Raji (cell line): Measurements from ENCODE around the gene CCDC90B.
A peak's percentile ranks its signal among the peaks of the same experiment; 100 is the strongest.

Experiments used
- POLR2A ChIP-seq: IDR thresholded peaks from 2 replicates; pipeline ENCODE4 v1.6.1; 2011; ENCODE audit warnings: low read depth, low read length, control low read depth; ENCODE audit not compliant: insufficient read depth

The CCDC90B gene

GRCh38 chr11:83285771-83286528, at the start of gene CCDC90B:
Gene CCDC90B, minus strand, starts transcription at chr11:83286367. Its CDS starts 395 bp downstream, at chr11:83285972.
- TF ChIP-seq POLR2A, result peak; percentile 87

- no peak for TF ChIP-seq POLR2A
These were observed 49.4 kb upstream of the CCDC90B start for GRCh38 chr11:83335446-83336070.

- no peak for TF ChIP-seq POLR2A
These were observed 44.1 kb upstream of the CCDC90B start for GRCh38 chr11:83330303-83330702.

GRCh38 chr11:83326326-83326725, 40.2 kb upstream of the CCDC90B start:
- no peak for TF ChIP-seq POLR2A

GRCh38 chr11:83319346-83319745, 33.2 kb upstream of the CCDC90B start:
- no peak for TF ChIP-seq POLR2A

GRCh38 chr11:83318931-83319330, 32.8 kb upstream of the CCDC90B start:
- no peak for TF ChIP-seq POLR2A

GRCh38 chr11:83317757-83318690, 31.9 kb upstream of the CCDC90B start:
- no peak for TF ChIP-seq POLR2A

- TF ChIP-seq POLR2A, result no peak
These were observed 26.3 kb upstream of the CCDC90B start for GRCh38 chr11:83312430-83312829.

- no peak for TF ChIP-seq POLR2A
These were observed 25.5 kb upstream of the CCDC90B start for GRCh38 chr11:83311701-83312100.

- TF ChIP-seq POLR2A, result no peak
These were observed 24.6 kb upstream of the CCDC90B start for GRCh38 chr11:83310718-83311117.

- no peak for TF ChIP-seq POLR2A
These were observed 20.3 kb upstream of the CCDC90B start for GRCh38 chr11:83306200-83307080.

- TF ChIP-seq POLR2A, result no peak
These were observed 17.1 kb upstream of the CCDC90B start for GRCh38 chr11:83303316-83303715.

GRCh38 chr11:83302151-83302550, 16.0 kb upstream of the CCDC90B start:
- no peak for TF ChIP-seq POLR2A

- no peak for TF ChIP-seq POLR2A
These were observed 13.5 kb upstream of the CCDC90B start for GRCh38 chr11:83299681-83300080.
